Hematopoietic multipotent progenitor cell treated with erythropoietin and hydrocortisone succinate and interleukin-3 and kit ligand, for 15 days (in vitro differentiated cells): ENCODE data around the gene KRTAP1-4.
"Not testable (repeated sequence)": the region's sequence is repeated elsewhere in the genome, so short reads cannot be mapped to it uniquely, and the experiment has no call there.

Source experiments
- DNase-seq: peaks from one replicate; pipeline ENCODE4 v3.0.0-alpha.2; 2015; ENCODE audit warnings: low spot score

KRTAP1-4 gene

GRCh38 chr17:41029633-41030245, at the start of gene KRTAP1-4:
Gene KRTAP1-4, minus strand, starts transcription at chr17:41030195. Its CDS starts 117 bp downstream, at chr17:41030078.
- no peak for DNase-seq

GRCh38 chr17:41076788-41077187, 46.8 kb upstream of the KRTAP1-4 start:
- no peak for DNase-seq

GRCh38 chr17:41073676-41074075, 43.7 kb upstream of the KRTAP1-4 start:
- no peak for DNase-seq

GRCh38 chr17:41071606-41072360, 41.8 kb upstream of the KRTAP1-4 start:
- DNase-seq, result no peak

- no peak for DNase-seq
Observed at GRCh38 chr17:41069031-41069430, 39.0 kb upstream of the KRTAP1-4 start.

GRCh38 chr17:41067281-41067680, 37.3 kb upstream of the KRTAP1-4 start:
- DNase-seq, result no peak

- no peak for DNase-seq
Observed at GRCh38 chr17:41065829-41066624, 36.0 kb upstream of the KRTAP1-4 start, which contains the start of gene KRTAP2-4. Gene KRTAP2-4, minus strand, starts transcription at chr17:41065879. Its CDS starts 34 bp downstream, at chr17:41065845.

- not testable (repeated sequence) for DNase-seq
Observed at GRCh38 chr17:41065016-41065689, 35.2 kb upstream of the KRTAP1-4 start.

- DNase-seq, result no peak
Observed at GRCh38 chr17:41064301-41064700, 34.3 kb upstream of the KRTAP1-4 start.

GRCh38 chr17:41063449-41063848, 33.5 kb upstream of the KRTAP1-4 start:
- DNase-seq, result no peak

GRCh38 chr17:41061964-41062363, 32.0 kb upstream of the KRTAP1-4 start:
- DNase-seq, result no peak

- DNase-seq, result no peak
Observed at GRCh38 chr17:41060052-41060604, 30.1 kb upstream of the KRTAP1-4 start, which contains the start of gene KRTAP2-3. Gene KRTAP2-3, minus strand, starts transcription at chr17:41060114. Its CDS starts 64 bp downstream, at chr17:41060050.

GRCh38 chr17:41059276-41060051, 29.5 kb upstream of the KRTAP1-4 start:
- DNase-seq, result not testable (repeated sequence)

GRCh38 chr17:41058741-41059140, 28.7 kb upstream of the KRTAP1-4 start:
- no peak for DNase-seq

- no peak for DNase-seq
Observed at GRCh38 chr17:41057547-41057946, 27.6 kb upstream of the KRTAP1-4 start.

- not testable (repeated sequence) for DNase-seq
Observed at GRCh38 chr17:41055130-41055529, 25.1 kb upstream of the KRTAP1-4 start, which contains the start of gene KRTAP2-2. Gene KRTAP2-2, minus strand, starts transcription at chr17:41055230. Its CDS starts 19 bp downstream, at chr17:41055211.

- DNase-seq, result not testable (repeated sequence)
Observed at GRCh38 chr17:41054556-41054955, 24.6 kb upstream of the KRTAP1-4 start.

- DNase-seq, result no peak
Observed at GRCh38 chr17:41054025-41054424, 24.0 kb upstream of the KRTAP1-4 start.

GRCh38 chr17:41052566-41052965, 22.6 kb upstream of the KRTAP1-4 start:
- DNase-seq, result no peak

- DNase-seq, result no peak
Observed at GRCh38 chr17:41049110-41049509, 19.1 kb upstream of the KRTAP1-4 start.

GRCh38 chr17:41048441-41048840, 18.4 kb upstream of the KRTAP1-4 start:
- DNase-seq, result no peak
